ENCODE measurements around the gene ZNF263.
"Not testable (repeated sequence)": the region's sequence is repeated elsewhere in the genome, so short reads cannot be mapped to it uniquely, and the experiment has no call there.

The ZNF263 gene

GRCh38 chr16:3270718-3271117 is 12.6 kb upstream of the ZNF263 start:
- DNase-seq: not testable (repeated sequence)

- not testable (repeated sequence) for DNase-seq
Observed at GRCh38 chr16:3271281-3271680, 12.0 kb upstream of the ZNF263 start.

- no peak for DNase-seq
Observed at GRCh38 chr16:3274490-3274889, 8.8 kb upstream of the ZNF263 start.

GRCh38 chr16:3274947-3275346 is 8.3 kb upstream of the ZNF263 start:
- no peak for DNase-seq

GRCh38 chr16:3276679-3277078 is 6.6 kb upstream of the ZNF263 start:
- DNase-seq: no peak

- DNase-seq: no peak
Observed at GRCh38 chr16:3281222-3281820, 2.0 kb upstream of the ZNF263 start.

- no peak for DNase-seq
Observed at GRCh38 chr16:3282103-3282729, 1.1 kb upstream of the ZNF263 start.

GRCh38 chr16:3283543-3284447 is 504 bp downstream of the ZNF263 start:
- DNase-seq: no peak

- no peak for DNase-seq
Observed at GRCh38 chr16:3285131-3285530, 1.8 kb downstream of the ZNF263 start.

GRCh38 chr16:3289998-3290673 is 6.8 kb downstream of the ZNF263 start:
- DNase-seq: no peak

GRCh38 chr16:3292604-3293003 is 9.3 kb downstream of the ZNF263 start:
- peak; percentile 12 for DNase-seq

- no peak for DNase-seq
Observed at GRCh38 chr16:3295209-3295608, 11.9 kb downstream of the ZNF263 start.

GRCh38 chr16:3295783-3296182 is 12.5 kb downstream of the ZNF263 start:
- no peak for DNase-seq

- no peak for DNase-seq
Observed at GRCh38 chr16:3304370-3304769, 21.1 kb downstream of the ZNF263 start.

GRCh38 chr16:3305109-3306068 is 22.1 kb downstream of the ZNF263 start, which contains the start of the genes TIGD7 and ZNF75A:
Gene TIGD7 (minus strand): TSS chr16:3305430. CDS start chr16:3300614, 4,816 bp downstream.
Gene ZNF75A (plus strand): TSS chr16:3305497. CDS start chr16:3308429, 2,932 bp downstream.
- peak; percentile 92 for DNase-seq

GRCh38 chr16:3306078-3306477 is 22.8 kb downstream of the ZNF263 start:
- DNase-seq: no peak

- no peak for DNase-seq
Observed at GRCh38 chr16:3311496-3311895, 28.2 kb downstream of the ZNF263 start.

- peak; percentile 17 for DNase-seq
Observed at GRCh38 chr16:3317315-3317999, 34.2 kb downstream of the ZNF263 start.

- no peak for DNase-seq
Observed at GRCh38 chr16:3321816-3322215, 38.5 kb downstream of the ZNF263 start.

- DNase-seq: no peak
Observed at GRCh38 chr16:3327514-3327913, 44.2 kb downstream of the ZNF263 start.

GRCh38 chr16:3328104-3328503 is 44.8 kb downstream of the ZNF263 start:
- no peak for DNase-seq
